Bone marrow (tissue), 2 donors: ENCODE measurements around the gene CYP2C9.
"Not testable (repeated sequence)": the region's sequence is repeated elsewhere in the genome, so short reads cannot be mapped to it uniquely, and the experiment has no call there.

Experiments
- DNase-seq, 2 donors: peaks; one replicate each; lab custom pipeline; 2025; lab: John Stamatoyannopoulos, UW

The CYP2C9 gene

GRCh38 chr10:94938383-94938782, at the start of gene CYP2C9:
Gene CYP2C9 (plus strand): TSS chr10:94938658. CDS start chr10:94938683, 25 bp downstream.
- no peak for DNase-seq

GRCh38 chr10:94889123-94889522, 49.3 kb upstream of the CYP2C9 start:
- no peak for DNase-seq

GRCh38 chr10:94890264-94891022, 48.0 kb upstream of the CYP2C9 start:
- no peak for DNase-seq

- not testable (repeated sequence) for DNase-seq
Observed at GRCh38 chr10:94898414-94898813, 40.0 kb upstream of the CYP2C9 start.

GRCh38 chr10:94902080-94902479, 36.4 kb upstream of the CYP2C9 start:
- no peak for DNase-seq

GRCh38 chr10:94902570-94902969, 35.9 kb upstream of the CYP2C9 start:
- no peak for DNase-seq

- not testable (repeated sequence) for DNase-seq
Observed at GRCh38 chr10:94904506-94905148, 33.8 kb upstream of the CYP2C9 start.

GRCh38 chr10:94916423-94916822, 22.0 kb upstream of the CYP2C9 start:
- no peak for DNase-seq

- DNase-seq = no peak
Observed at GRCh38 chr10:94936721-94937120, 1.7 kb upstream of the CYP2C9 start.

GRCh38 chr10:94943432-94944103, 5.1 kb downstream of the CYP2C9 start:
- not testable (repeated sequence) for DNase-seq

GRCh38 chr10:94946181-94946580, 7.7 kb downstream of the CYP2C9 start:
- DNase-seq = not testable (repeated sequence)

- DNase-seq = no peak
Observed at GRCh38 chr10:94963901-94964300, 25.4 kb downstream of the CYP2C9 start.

- no peak for DNase-seq
Observed at GRCh38 chr10:94983555-94983954, 45.1 kb downstream of the CYP2C9 start.

- no peak for DNase-seq
Observed at GRCh38 chr10:94989192-94989591, 50.7 kb downstream of the CYP2C9 start.

GRCh38 chr10:94991243-94991888, 52.9 kb downstream of the CYP2C9 start:
- no peak for DNase-seq

GRCh38 chr10:94992811-94993210, 54.4 kb downstream of the CYP2C9 start:
- no peak for DNase-seq

- no peak for DNase-seq
Observed at GRCh38 chr10:94997741-94998174, 59.3 kb downstream of the CYP2C9 start.

- DNase-seq = no peak
Observed at GRCh38 chr10:95026461-95026860, 88.0 kb downstream of the CYP2C9 start.

GRCh38 chr10:95031656-95032055, 93.2 kb downstream of the CYP2C9 start:
- no peak for DNase-seq

GRCh38 chr10:95034401-95034800, 95.9 kb downstream of the CYP2C9 start:
- DNase-seq = no peak

- no peak for DNase-seq
Observed at GRCh38 chr10:95035332-95036295, 97.2 kb downstream of the CYP2C9 start.
